BJ (cell line): Measurements from ENCODE around the gene TRIP4. TPM values are rescaled to one million over a fixed set of nuclear protein-coding genes. Genes with fewer than 3 reads are reported as not detected.

Source experiments
- CTCF ChIA-PET: fragments of 350-600 bp; formaldehyde crosslinking; extraction: SDS; loops from one replicate; lab custom pipeline; 2021; ENCODE audit warnings: antibody characterized with exemption, inconsistent platforms; lab: Yijun Ruan, JAX
- POLR2A ChIA-PET: fragments of 300-600 bp; sonication (Branson Sonifier 250); formaldehyde crosslinking; extraction: SDS; loops from one replicate; lab custom pipeline; 2021; ENCODE audit warnings: antibody characterized with exemption; lab: Charles Lee
- DNase-seq: peaks from one replicate; pipeline ENCODE4 v3.0.0-alpha.2; 2011; ENCODE audit warnings: low read depth
- H3K27me3 ChIP-seq: 2 replicates; pipeline ENCODE4 v1.6.0; 2011; ENCODE audit warnings: low read length; ENCODE audit not compliant: control insufficient read depth, insufficient read depth
- H3K36me3 ChIP-seq: 2 replicates; pipeline ENCODE4 v1.5.1; 2011; ENCODE audit warnings: low read length; ENCODE audit not compliant: control insufficient read depth, insufficient read depth
- H3K4me3 ChIP-seq: 2 replicates; pipeline ENCODE4 v1.5.1; 2011; ENCODE audit warnings: low read depth, mild to moderate bottlenecking, control low read depth, low read length
- CTCF ChIP-seq: IDR thresholded peaks from 2 replicates; pipeline ENCODE4 v1.5.1; 2011; ENCODE audit warnings: low read depth, mild to moderate bottlenecking, control low read depth, inconsistent platforms, low read length, moderate library complexity; ENCODE audit not compliant: insufficient read depth
- polyA plus RNA-seq: library from polyadenylated mRNA; depleted of rRNA; stranded (reverse); fragments of >200 nt; gene quantifications from 2 replicates; pipeline ENCODE4 v1.2.3, GENCODE V29; 2011

The TRIP4 gene
- polyA plus RNA-seq, 1 experiment = 14.3 TPM

- Histone ChIP-seq H3K36me3 (no peaks in the 10 kb centered on the region), H3K27me3 (no peaks in the 10 kb centered on the region), H3K4me3 (peak overlapping the region; percentile 96)
- TF ChIP-seq CTCF = no peak
- POLR2A ChIA-PET = no interaction called here
- DNase-seq = no peak
- CTCF ChIA-PET = interaction anchor here (0.9 to 1.9 kb wide), 2 partner anchors 145 to 154 kb away, joined by 3 to 9 read pairs; no protein-coding TSS in a partner anchor
Measured at GRCh38 chr15:64354688-64355344, 32.8 kb upstream of the TRIP4 start.

- H3K36me3 ChIP-seq = no peaks in the 10 kb centered on the region
- no peak for DNase-seq
- peak overlapping the region; percentile 96 for H3K4me3 ChIP-seq
- TF ChIP-seq CTCF = no peak
- POLR2A ChIA-PET = no interaction called here
- no peaks in the 10 kb centered on the region for H3K27me3 ChIP-seq
- CTCF ChIA-PET = interaction anchor here (0.7 to 1.9 kb wide), 9 partner anchors 8 to 324 kb away, joined by 3 to 9 read pairs (median 4); no protein-coding TSS in a partner anchor
Measured at GRCh38 chr15:64355348-64355943, 32.2 kb upstream of the TRIP4 start.

- ChIA-PET POLR2A (no interaction called here), CTCF (interaction anchor here (0.7 to 1.9 kb wide), 12 partner anchors 9 to 324 kb away, joined by 3 to 9 read pairs (median 4); no protein-coding TSS in a partner anchor)
- peak; percentile 89 for DNase-seq
- H3K4me3 ChIP-seq = peak within 1 kb of the TSS; percentile 96
- peak; percentile 48 for TF ChIP-seq CTCF
- H3K36me3 ChIP-seq = no peaks in the 10 kb centered on the region
- no peaks in the 10 kb centered on the region for H3K27me3 ChIP-seq
Measured at GRCh38 chr15:64355944-64356709, 31.5 kb upstream of the TRIP4 start, which contains the start of gene CSNK1G1. TSS of gene CSNK1G1 (minus strand) at chr15:64356173. CDS start at chr15:64300499, 55,674 bp downstream.

DNA sequence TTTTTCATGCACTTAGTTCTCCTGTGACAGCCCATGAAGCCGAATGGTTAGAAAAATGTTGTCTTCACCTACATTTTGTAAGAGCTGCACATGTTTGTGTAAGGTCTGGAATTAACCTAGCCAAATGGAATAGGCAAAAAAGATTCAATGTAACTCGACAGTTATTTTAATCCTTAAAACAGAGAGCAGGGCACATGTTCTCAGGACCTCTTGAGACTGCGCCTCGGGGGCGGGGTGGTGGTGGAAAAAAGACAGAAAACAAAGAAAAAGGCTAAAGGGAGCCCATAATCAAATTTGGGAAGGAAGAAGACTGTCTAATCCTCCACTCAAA, 31.0 kb upstream of the TRIP4 start:
- Histone ChIP-seq H3K4me3 (peak overlapping the region; percentile 96), H3K27me3 (no peaks in the 10 kb centered on the region), H3K36me3 (no peaks in the 10 kb centered on the region)
- ChIA-PET CTCF (interaction anchor here (0.7 to 1.4 kb wide), 8 partner anchors 9 to 323 kb away, joined by 3 to 6 read pairs (median 4); no protein-coding TSS in a partner anchor), POLR2A (no interaction called here)
- TF ChIP-seq CTCF = no peak
- DNase-seq = no peak

DNA sequence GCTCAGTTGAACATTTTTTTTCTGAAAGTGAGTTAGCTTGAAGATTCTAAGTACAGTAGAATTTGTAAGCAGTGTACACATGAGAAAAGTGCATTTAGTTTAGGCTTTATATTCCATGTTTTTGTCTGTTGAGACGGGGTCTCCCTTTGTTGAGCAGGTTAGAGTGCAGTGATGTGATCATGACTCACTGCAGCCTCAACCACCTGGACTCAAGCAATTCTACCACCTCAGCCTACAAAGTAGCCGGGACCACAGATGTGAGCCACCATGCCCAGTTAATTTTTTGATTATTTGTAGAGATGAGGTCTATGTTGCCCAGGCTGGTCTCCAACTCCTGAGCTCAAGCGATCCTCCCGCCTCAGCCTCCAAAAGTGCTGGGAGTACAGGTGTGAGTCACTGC, 26.4 kb upstream of the TRIP4 start:
- no peak for DNase-seq
- ChIA-PET POLR2A (no interaction called here), CTCF (no interaction called here)
- Histone ChIP-seq H3K36me3 (no peaks in the 10 kb centered on the region), H3K4me3 (no peak overlapping the region), H3K27me3 (no peaks in the 10 kb centered on the region)
- no peak for TF ChIP-seq CTCF
